H1 (cell line): ENCODE measurements around the gene SLC7A11. TPM values are rescaled to one million over a fixed set of nuclear protein-coding genes. Genes with fewer than 3 reads are reported as not detected.

Experiments
- CTCF ChIA-PET: fragments of 300-600 bp; sonication (Branson Sonifier 250); formaldehyde crosslinking; loops from one replicate; lab custom pipeline; 2021; ENCODE audit not compliant: partially characterized antibody; lab: Charles Lee
- POLR2A ChIA-PET: fragments of 300-600 bp; sonication (Branson Sonifier 250); formaldehyde crosslinking; loops from one replicate; lab custom pipeline; 2021; ENCODE audit warnings: inconsistent platforms; ENCODE audit not compliant: partially characterized antibody; lab: Charles Lee
- DNase-seq, 2 experiments: peaks; one replicate each; pipeline versions ENCODE4 v3.0.0 to v3.0.0-alpha.2; 2010 to 2022; ENCODE audit warnings: low spot score in 2 of 2, low read depth in 1 of 2, mixed read lengths in 1 of 2
- FAIRE-seq: peaks from 2 replicates; lab custom pipeline; 2011; peaks lifted over from hg19 to GRCh38; lab: Jason Lieb, UNC
- H2AFZ ChIP-seq: 2 replicates; pipeline ENCODE4 v1.8.1; 2012; ENCODE audit warnings: low read length, inconsistent platforms
- H2AK5ac ChIP-seq: 2 replicates; pipeline ENCODE4 v1.6.1; 2013; ENCODE audit warnings: low read depth, low read length
- H2BK120ac ChIP-seq: replicated peaks from 2 replicates; pipeline ENCODE3; 2013; ENCODE audit warnings: low read depth, low read length, inconsistent platforms
- H2BK12ac ChIP-seq: 2 replicates; pipeline ENCODE4 v1.6.1; 2013; ENCODE audit warnings: low read depth, low read length
- H2BK15ac ChIP-seq: 2 replicates; pipeline ENCODE4 v1.6.1; 2013; ENCODE audit warnings: low read length
- H2BK20ac ChIP-seq: 2 replicates; pipeline ENCODE4 v1.6.1; 2013; ENCODE audit warnings: low read length
- H2BK5ac ChIP-seq: 2 replicates; pipeline ENCODE4 v1.6.1; 2013; ENCODE audit warnings: low read depth, low read length
- H3K14ac ChIP-seq: 2 replicates; pipeline ENCODE4 v1.6.1; 2013; ENCODE audit warnings: inconsistent platforms; ENCODE audit not compliant: insufficient read length
- H3K18ac ChIP-seq: 2 replicates; pipeline ENCODE4 v1.6.1; 2013; ENCODE audit warnings: low read length; ENCODE audit errors: extremely low read depth
- H3K23ac ChIP-seq: 2 replicates; pipeline ENCODE4 v1.6.1; 2013; ENCODE audit warnings: inconsistent platforms; ENCODE audit not compliant: insufficient read length
- H3K23me2 ChIP-seq: 2 replicates; pipeline ENCODE4 v1.6.1; 2013; ENCODE audit warnings: low read depth, low read length
- H3K27ac ChIP-seq: 2 replicates; pipeline ENCODE4 v1.6.1; 2011; ENCODE audit warnings: low read depth, low read length, inconsistent platforms
- H3K27me3 ChIP-seq, 4 experiments: replicated peaks in 1 of 4; 1 replicate in 1 of 4; 2 replicates in 3 of 4; pipeline versions ENCODE4 v1.6.1 to v1.8.1; 2011 to 2013; ENCODE audit warnings: low read length in 3 of 4, mild to moderate bottlenecking in 3 of 4, inconsistent platforms in 2 of 4, mixed read lengths in 2 of 4, moderate library complexity in 1 of 4; ENCODE audit not compliant: control insufficient read depth in 3 of 4, insufficient read depth in 3 of 4; ENCODE audit errors: extremely low read depth in 1 of 4
- H3K36me3 ChIP-seq, 4 experiments: 2 replicates each; pipeline versions ENCODE4 v1.6.1 to v1.8.1; 2011 to 2013; ENCODE audit warnings: mild to moderate bottlenecking in 4 of 4, low read length in 3 of 4, moderate library complexity in 2 of 4, control low read depth in 1 of 4, inconsistent platforms in 1 of 4; ENCODE audit not compliant: insufficient read depth in 4 of 4, control insufficient read depth in 2 of 4
- H3K4ac ChIP-seq: replicated peaks from 2 replicates; pipeline ENCODE3; 2013; ENCODE audit warnings: low read length, low read depth, mixed read lengths, inconsistent platforms; ENCODE audit not compliant: insufficient read length
- H3K4me1 ChIP-seq, 4 experiments: replicated peaks in 1 of 4; 1 replicate in 1 of 4; 2 replicates in 3 of 4; pipeline versions ENCODE4 v1.6.1 to v1.8.1; 2011 to 2013; ENCODE audit warnings: low read length in 3 of 4, inconsistent platforms in 2 of 4, mixed read lengths in 1 of 4; ENCODE audit not compliant: insufficient read depth in 4 of 4, control insufficient read depth in 3 of 4
- H3K4me2 ChIP-seq, 2 experiments: 2 replicates each; pipeline versions ENCODE4 v1.6.1 to v1.8.1; 2011 to 2013; ENCODE audit warnings: low read depth in 2 of 2, low read length in 2 of 2, control low read depth in 1 of 2, inconsistent platforms in 1 of 2, mild to moderate bottlenecking in 1 of 2; ENCODE audit not compliant: insufficient read depth in 1 of 2
- H3K4me3 ChIP-seq, 4 experiments: fragments of 200-600, 300-600 bp in 1 of 4; sonication (generic), shearing (Covaris generic), sonication (Bioruptor Twin) in 1 of 4; 2 replicates each; pipeline versions ENCODE4 v1.5.1 to v1.8.1; 2011 to 2016; ENCODE audit warnings: low read length in 4 of 4, low read depth in 3 of 4, control low read depth in 2 of 4, inconsistent platforms in 2 of 4, mild to moderate bottlenecking in 2 of 4, mixed read lengths in 1 of 4, moderate library complexity in 1 of 4; ENCODE audit not compliant: insufficient read depth in 2 of 4; ENCODE audit errors: extremely low read depth in 1 of 4
- H3K56ac ChIP-seq: replicated peaks from 2 replicates; pipeline ENCODE3; 2013; ENCODE audit warnings: low read depth, mild to moderate bottlenecking, mixed read lengths, low read length, inconsistent platforms; ENCODE audit not compliant: insufficient read length
- H3K79me1 ChIP-seq: 2 replicates; pipeline ENCODE4 v1.6.1; 2013; ENCODE audit warnings: low read depth, low read length, control low read depth
- H3K79me2 ChIP-seq, 2 experiments: 2 replicates each; pipeline versions ENCODE4 v1.6.1 to v1.8.1; 2012 to 2013; ENCODE audit warnings: low read length in 2 of 2, mild to moderate bottlenecking in 2 of 2, inconsistent platforms in 1 of 2; ENCODE audit not compliant: insufficient read depth in 2 of 2, control insufficient read depth in 1 of 2
- H3K9ac ChIP-seq, 4 experiments: replicated peaks in 1 of 4; 1 replicate in 1 of 4; 2 replicates in 3 of 4; pipeline versions ENCODE4 v1.6.1 to v1.8.1; 2011 to 2013; ENCODE audit warnings: low read depth in 3 of 4, low read length in 3 of 4, control low read depth in 2 of 4, mild to moderate bottlenecking in 2 of 4, moderate library complexity in 2 of 4, inconsistent platforms in 1 of 4; ENCODE audit errors: extremely low read depth in 1 of 4
- H3K9me3 ChIP-seq, 2 experiments: 2 replicates each; pipeline versions ENCODE4 v1.6.1 to v1.8.1; 2012 to 2013; ENCODE audit warnings: mild to moderate bottlenecking in 2 of 2, moderate library complexity in 2 of 2, control low read depth in 1 of 2, inconsistent platforms in 1 of 2, low read depth in 1 of 2, low read length in 1 of 2, mixed read lengths in 1 of 2; ENCODE audit not compliant: insufficient read depth in 2 of 2
- H4K20me1 ChIP-seq, 2 experiments: replicated peaks in 1 of 2; 2 replicates each; pipeline versions ENCODE3 to v1.8.1; 2011 to 2013; ENCODE audit warnings: inconsistent platforms in 2 of 2, low read length in 2 of 2, mild to moderate bottlenecking in 1 of 2; ENCODE audit not compliant: insufficient read depth in 2 of 2, control insufficient read depth in 1 of 2
- H4K5ac ChIP-seq: 2 replicates; pipeline ENCODE4 v1.6.1; 2013; ENCODE audit warnings: low read length, low read depth, mixed read lengths, inconsistent platforms; ENCODE audit not compliant: insufficient read length
- H4K8ac ChIP-seq: 2 replicates; pipeline ENCODE4 v1.8.0; 2013; ENCODE audit warnings: mild to moderate bottlenecking, moderate library complexity, low read length, inconsistent platforms; ENCODE audit not compliant: insufficient read depth; ENCODE audit errors: extremely low read depth
- H4K91ac ChIP-seq: replicated peaks from 2 replicates; pipeline ENCODE3; 2013; ENCODE audit warnings: low read length, mixed read lengths, inconsistent platforms; ENCODE audit not compliant: insufficient read length
- BACH1 ChIP-seq: IDR thresholded peaks from 2 replicates; pipeline ENCODE4 v1.6.1; 2012; ENCODE audit warnings: low read length, improper control_type of control experiment
- CBX5 ChIP-seq: fragments of 300-800, 300-1000 bp; sonication (generic); IDR thresholded peaks from 2 replicates; pipeline ENCODE4 v1.7.1; 2016; ENCODE audit warnings: antibody characterized with exemption, low read length, low read depth
- CBX8 ChIP-seq: fragments of 300-800, 300-1000 bp; sonication (generic); IDR thresholded peaks from 2 replicates; pipeline ENCODE4 v1.7.1; 2016; ENCODE audit warnings: low read depth, low read length, borderline replicate concordance
- CTBP2 ChIP-seq: IDR thresholded peaks from 2 replicates; pipeline ENCODE4 v1.7.0; 2011; ENCODE audit warnings: borderline replicate concordance, mild to moderate bottlenecking, moderate library complexity, mixed read lengths, low read length; ENCODE audit not compliant: insufficient read depth, insufficient read length
- HDAC2 ChIP-seq, 2 experiments: fragments of 300-600 bp in 1 of 2; sonication (generic) in 1 of 2; IDR thresholded peaks; 2 replicates each; pipeline ENCODE4 v1.6.1; 2011 to 2012; ENCODE audit warnings: low read depth in 2 of 2, low read length in 2 of 2, mild to moderate bottlenecking in 2 of 2, moderate library complexity in 2 of 2, borderline replicate concordance in 1 of 2, inconsistent platforms in 1 of 2
- NANOG ChIP-seq: IDR thresholded peaks from 2 replicates; pipeline ENCODE4 v1.6.1; 2011; ENCODE audit warnings: low read length, low read depth, mild to moderate bottlenecking, inconsistent platforms; ENCODE audit not compliant: insufficient read depth, poor library complexity, severe bottlenecking
- NRF1 ChIP-seq: IDR thresholded peaks from 2 replicates; pipeline ENCODE4 v1.6.1; 2011; ENCODE audit warnings: mild to moderate bottlenecking, low read depth, low read length, improper control_type of control experiment
- RFX5 ChIP-seq: IDR thresholded peaks from 2 replicates; pipeline ENCODE4 v1.6.1; 2011; ENCODE audit warnings: low read depth, low read length, improper control_type of control experiment, borderline replicate concordance
- WGBS, 2 experiments: shearing (Covaris generic) in 1 of 2; methylation state at CpG; one replicate each; pipeline versions ENCODE4 v1.1.6 to v1.1.7; 2013 to 2015; ENCODE audit warnings: low lambda C conversion rate in 2 of 2, mixed read lengths in 2 of 2, inconsistent platforms in 1 of 2, low coverage in 1 of 2, missing lambda C conversion rate in 1 of 2; ENCODE audit not compliant: insufficient replicate concordance in 2 of 2, insufficient coverage in 1 of 2, insufficient read length in 1 of 2; ENCODE audit errors: extremely low coverage in 1 of 2, missing lambda C conversion rate in 1 of 2; 5-methylcytosine and 5-hydroxymethylcytosine counted together
- polyA plus RNA-seq, 7 experiments: library from polyadenylated mRNA; depleted of rRNA in 3 of 7; stranded (reverse) in 5 of 7; unstranded in 2 of 7; fragments of >200 nt in 5 of 7; fragments of 200-250 nt in 2 of 7; gene quantifications; 1 replicate in 5 of 7; 2 replicates in 1 of 7; 4 replicates in 1 of 7; pipeline versions ENCODE4 v1.2.1 to v1.2.3, GENCODE V29; 2011 to 2013; ENCODE audit warnings: missing spikeins in 2 of 7, mixed read lengths in 2 of 7
- total RNA-seq: library from RNA; stranded (reverse); fragmentation: NEBNext Ultra II Directional; extraction: Animal tissue kit (Norgen Biotek cat#: 25700); gene quantifications from 2 replicates; pipeline ENCODE4 v1.2.1, GENCODE V29; 2021
- TF ChIP-seq, protein P1 (sequence below): IDR thresholded peaks from 2 replicates; pipeline ENCODE4 v1.6.1; 2011; ENCODE audit warnings: low read length, improper control_type of control experiment
- TF ChIP-seq, protein P2 (sequence below): IDR thresholded peaks from 2 replicates; pipeline ENCODE4 v1.6.1; 2011; ENCODE audit warnings: low read depth, mild to moderate bottlenecking, low read length; ENCODE audit not compliant: insufficient read depth

The SLC7A11 gene
- total and polyA plus RNA-seq, 2 of the 8 experiments (the other 6 are each of a cell fraction or from before 2014, with no cell fraction given), result 6.6 to 17.0 TPM

GRCh38 chr4:138266948-138267347 is 24.8 kb upstream of the SLC7A11 start:
- no peak overlapping the region for H3K4me3 ChIP-seq
- no peak overlapping the region for H3K4me2 ChIP-seq
- H3K27me3 ChIP-seq, result no peaks in the 10 kb centered on the region
- H3K4ac ChIP-seq, result no peak overlapping the region
- TF ChIP-seq, protein P1, sequence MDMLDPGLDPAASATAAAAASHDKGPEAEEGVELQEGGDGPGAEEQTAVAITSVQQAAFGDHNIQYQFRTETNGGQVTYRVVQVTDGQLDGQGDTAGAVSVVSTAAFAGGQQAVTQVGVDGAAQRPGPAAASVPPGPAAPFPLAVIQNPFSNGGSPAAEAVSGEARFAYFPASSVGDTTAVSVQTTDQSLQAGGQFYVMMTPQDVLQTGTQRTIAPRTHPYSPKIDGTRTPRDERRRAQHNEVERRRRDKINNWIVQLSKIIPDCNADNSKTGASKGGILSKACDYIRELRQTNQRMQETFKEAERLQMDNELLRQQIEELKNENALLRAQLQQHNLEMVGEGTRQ, result no peak
- no peak for TF ChIP-seq NANOG
- no peak for TF ChIP-seq NRF1
- TF ChIP-seq CTBP2, result no peak
- TF ChIP-seq BACH1, result no peak
- no peak for TF ChIP-seq CBX8
- TF ChIP-seq, protein P2, sequence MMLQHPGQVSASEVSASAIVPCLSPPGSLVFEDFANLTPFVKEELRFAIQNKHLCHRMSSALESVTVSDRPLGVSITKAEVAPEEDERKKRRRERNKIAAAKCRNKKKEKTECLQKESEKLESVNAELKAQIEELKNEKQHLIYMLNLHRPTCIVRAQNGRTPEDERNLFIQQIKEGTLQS, result no peak
- no peak for TF ChIP-seq RFX5
- TF ChIP-seq HDAC2 (IDR thresholded peaks at IDR 0.05; ENCODE audit: borderline replicate concordance in 1 of 2, low read depth in 2 of 2, low read length in 2 of 2), result no peak
- no peak for TF ChIP-seq CBX5
- TF ChIP-seq, all 59 proteins: peak for 0
- Histone ChIP-seq H3K23me2 (no peaks in the 10 kb centered on the region), H3K14ac (no peak overlapping the region), H2BK5ac (no peak overlapping the region), H3K4me1 (no peaks in the 10 kb centered on the region), H2BK15ac (no peak overlapping the region), H3K56ac (no peak overlapping the region), H3K79me2 (no peaks in the 10 kb centered on the region), H3K23ac (no peak overlapping the region), H4K91ac (no peak overlapping the region), H2AFZ (no peak overlapping the region), H2BK120ac (no peak overlapping the region), H3K9me3 (no peaks in the 10 kb centered on the region), H3K36me3 (no peaks in the 10 kb centered on the region), H2BK20ac (no peak overlapping the region), H2AK5ac (no peak overlapping the region), H3K27ac (no peak overlapping the region), H4K20me1 (no peaks in the 10 kb centered on the region), H3K79me1 (no peaks in the 10 kb centered on the region), H2BK12ac (no peak overlapping the region), H3K9ac (no peak overlapping the region), H4K5ac (no peak overlapping the region), H4K8ac (no peak overlapping the region), H3K18ac (no peak overlapping the region)
- DNase-seq, result no peak
- CTCF ChIA-PET, result no interaction called here
- 88% methylated on average over 5 of the region's 5 CpGs; no CpG with 5 or more reads in 1 of the 2 experiments for WGBS, 2 experiments
- POLR2A ChIA-PET, result no interaction called here
- no peak for FAIRE-seq
